NCI-H345 treated with DMSO at 0.1 percent for 48 hours (cell line): ENCODE data around the gene HSD17B2.
A peak's percentile ranks its signal among the peaks of the same experiment; 100 is the strongest.

Experiments used
- DNase-seq: peaks from one replicate; lab custom pipeline; 2025; ENCODE audit not compliant: unreplicated experiment; lab: John Stamatoyannopoulos, UW

Gene HSD17B2

GRCh38 chr16:82017911-82018568 is 17.0 kb upstream of the HSD17B2 start:
- no peak for DNase-seq

DNA sequence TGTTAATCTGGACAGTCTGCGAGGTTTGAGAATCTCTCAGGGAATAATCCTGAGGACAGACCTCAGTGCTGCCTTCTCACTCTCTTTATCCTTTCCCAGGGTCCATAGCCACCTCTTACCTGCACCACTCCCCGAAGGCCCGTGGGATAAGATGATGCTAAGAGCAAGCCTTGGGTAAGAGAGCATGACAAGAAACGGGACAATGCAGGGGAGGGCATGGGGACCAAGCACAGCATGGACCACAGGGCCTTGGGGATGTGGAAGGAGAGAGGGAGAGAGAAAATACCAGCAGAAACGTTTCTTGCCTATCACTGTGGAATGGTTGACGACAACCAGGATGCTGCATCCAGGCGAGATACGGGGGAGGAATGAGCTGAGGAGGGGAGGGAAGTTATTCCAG is 15.5 kb upstream of the HSD17B2 start:
- DNase-seq = no peak

DNA sequence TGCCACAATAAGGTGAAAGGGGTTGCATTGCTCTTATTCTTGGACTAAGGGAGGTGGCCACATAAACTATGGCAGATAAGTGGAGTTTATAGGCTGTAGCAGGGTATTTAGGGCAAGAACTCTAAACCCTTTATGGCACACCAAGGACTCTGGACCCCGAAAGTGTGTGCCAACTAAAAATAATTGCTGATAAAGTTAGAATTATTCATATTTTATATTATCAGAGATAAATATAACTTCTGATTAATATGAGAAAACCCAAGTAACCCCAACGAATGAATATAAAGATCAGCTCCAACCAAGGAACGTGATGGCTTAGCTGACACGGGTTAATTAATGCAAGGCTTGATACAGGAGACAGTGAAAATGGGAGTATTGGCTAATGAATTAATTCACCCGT is 15.0 kb upstream of the HSD17B2 start:
- DNase-seq = no peak

DNA sequence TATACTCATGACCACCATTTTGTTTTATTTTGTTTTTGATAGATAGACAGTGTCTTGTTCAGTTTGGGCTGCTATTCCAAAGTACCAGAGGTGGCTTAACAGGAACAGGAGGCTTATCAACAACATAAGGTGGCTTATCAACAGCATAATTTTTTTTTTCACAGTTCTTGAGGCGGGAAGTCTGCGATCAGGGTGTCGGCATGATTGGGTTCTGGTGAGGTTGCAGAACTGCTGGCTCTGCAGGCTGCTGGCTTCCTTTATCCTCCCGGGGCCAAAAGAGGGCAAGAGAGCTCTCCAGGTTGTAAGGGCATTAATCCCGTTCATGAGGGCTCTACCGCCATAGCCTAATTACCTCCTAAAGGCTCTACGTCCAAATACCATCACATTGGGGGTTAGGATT is 11.8 kb upstream of the HSD17B2 start:
- no peak for DNase-seq

- DNase-seq = no peak
Measured at GRCh38 chr16:82024316-82024715, 10.7 kb upstream of the HSD17B2 start.

GRCh38 chr16:82024883-82025282 is 10.2 kb upstream of the HSD17B2 start:
- DNase-seq = no peak

DNA sequence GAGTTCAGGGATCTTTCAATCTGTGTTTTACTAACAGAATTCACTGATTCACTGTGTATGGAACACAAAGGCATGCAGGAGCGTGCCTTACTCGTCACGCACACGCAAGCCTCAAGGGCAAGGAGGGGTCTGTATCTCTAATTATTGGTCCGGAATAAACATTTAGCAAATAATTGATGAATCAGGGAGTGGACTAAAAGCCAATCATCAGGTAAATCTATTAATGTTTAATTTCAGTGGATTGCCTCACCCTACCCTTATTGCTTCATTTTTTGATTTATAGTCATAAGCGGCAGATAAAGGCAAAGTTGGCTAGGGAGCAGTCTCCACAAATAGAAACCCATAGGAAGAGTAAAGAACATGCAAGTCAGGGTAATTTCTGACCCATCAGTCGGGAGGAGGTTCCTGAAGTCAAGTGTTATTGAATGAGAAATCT is 7.4 kb upstream of the HSD17B2 start:
- DNase-seq = no peak

DNA sequence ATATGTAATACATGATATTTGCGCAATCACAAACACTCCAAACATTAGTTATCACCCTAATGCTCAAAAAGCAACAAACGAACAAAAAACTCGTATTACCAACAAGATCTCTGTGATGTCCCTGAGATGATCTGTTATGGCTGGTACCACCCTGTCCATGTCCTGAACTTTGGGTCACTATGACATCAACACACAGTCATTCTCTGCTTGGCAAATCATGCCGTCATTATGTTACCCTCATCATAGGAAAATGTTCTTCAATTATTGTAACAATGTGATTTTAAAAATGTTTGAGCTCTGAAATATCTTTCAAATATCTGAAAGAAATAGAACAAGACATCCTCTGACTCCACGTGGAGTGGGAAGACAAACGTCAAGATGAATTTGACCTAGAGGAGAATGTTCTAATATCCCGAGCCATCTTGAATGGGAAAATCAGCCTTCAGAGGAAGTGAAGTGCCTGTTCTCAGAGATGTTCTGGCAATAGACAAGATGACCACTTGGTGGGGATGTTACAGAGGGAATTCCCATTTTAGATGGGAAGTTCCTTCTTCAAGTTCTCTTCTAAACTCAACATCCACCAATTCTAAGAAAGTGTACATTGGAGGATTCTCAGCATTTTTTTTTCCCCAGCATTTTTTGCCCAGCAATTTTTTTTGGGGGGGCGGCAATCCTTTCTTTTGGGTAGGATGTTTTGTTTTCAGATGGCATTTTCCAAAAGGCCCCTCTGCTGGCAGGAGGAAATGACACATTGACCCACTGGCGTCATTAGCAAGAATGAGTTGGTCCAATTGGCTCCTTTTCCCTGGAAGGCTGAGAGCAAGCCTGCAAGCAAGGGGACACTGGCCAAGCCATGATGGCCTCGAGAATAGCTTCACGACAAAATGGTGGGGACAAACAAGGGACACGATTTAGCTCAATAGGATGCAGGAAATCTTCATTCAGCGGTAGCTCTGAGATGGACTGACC is 3.7 kb upstream of the HSD17B2 start:
- DNase-seq = peak; percentile 17

DNA sequence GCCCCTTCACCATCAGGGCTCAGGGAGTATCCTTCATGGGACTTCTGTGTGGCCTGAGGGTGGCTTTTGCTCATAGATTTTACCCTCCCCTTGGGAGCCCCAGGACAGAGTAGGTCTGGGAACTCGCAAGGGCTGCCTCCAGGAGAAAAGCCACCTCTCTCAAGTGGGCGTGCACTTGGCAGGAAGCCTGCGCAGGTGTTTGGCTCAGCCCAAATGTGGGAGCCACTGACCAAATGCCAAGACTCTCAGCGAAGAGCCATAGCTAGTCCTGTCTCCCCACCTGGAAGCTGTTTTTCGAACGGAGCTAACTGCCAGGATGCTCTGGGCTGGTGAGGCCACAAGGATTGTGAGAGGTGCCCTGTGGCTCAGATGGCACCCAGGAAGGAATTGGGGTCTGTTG is 2.0 kb upstream of the HSD17B2 start:
- no peak for DNase-seq

DNA sequence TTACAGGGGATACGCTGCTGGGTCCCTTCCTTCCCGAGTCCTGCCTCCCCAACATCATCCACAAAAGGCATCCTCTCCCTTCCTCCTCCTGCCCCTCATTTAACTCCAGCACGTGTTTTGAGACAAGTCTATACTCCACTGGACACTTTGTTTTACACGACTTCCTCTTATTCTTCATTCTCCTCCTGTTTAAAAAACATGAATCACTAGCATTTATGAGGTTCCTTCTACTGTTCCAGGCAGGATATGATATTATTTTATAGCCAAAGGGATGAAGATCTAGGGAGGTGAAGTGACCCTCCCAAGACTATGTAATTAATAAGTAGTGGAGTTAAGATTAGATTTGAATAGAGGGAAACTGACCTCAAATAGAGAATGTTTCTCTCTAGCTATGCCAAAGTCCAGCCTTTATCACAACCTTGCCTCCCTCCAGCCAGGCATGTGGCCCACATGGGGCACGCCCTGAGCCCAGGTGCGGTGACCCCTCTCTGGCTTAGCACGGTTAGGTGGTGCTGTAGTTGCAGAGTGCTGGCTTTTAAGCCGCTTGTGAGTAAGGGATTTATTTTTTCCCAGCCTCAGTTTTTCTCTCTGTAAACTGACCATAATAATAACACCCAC is 1.3 kb upstream of the HSD17B2 start:
- no peak for DNase-seq

DNA sequence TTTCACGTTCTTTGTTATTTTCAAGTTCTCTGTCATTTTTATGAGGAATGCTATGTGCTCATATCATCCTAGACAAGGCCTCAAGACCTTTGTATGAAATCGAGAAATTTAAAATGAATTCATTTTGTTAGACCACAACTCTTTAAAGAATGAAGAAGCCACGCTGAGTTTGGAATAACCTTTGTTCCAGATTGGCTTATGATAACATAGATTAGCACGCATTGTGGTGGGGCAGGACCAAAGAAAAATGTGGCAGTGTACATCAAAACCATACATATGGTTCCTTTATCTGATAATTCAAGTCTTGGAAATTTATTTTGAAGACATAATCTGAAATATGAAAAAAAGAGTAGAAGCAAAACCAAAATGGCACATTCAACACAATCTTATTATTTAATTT is 2.2 kb downstream of the HSD17B2 start:
- no peak for DNase-seq

- no peak for DNase-seq
Measured at GRCh38 chr16:82037666-82038065, 2.6 kb downstream of the HSD17B2 start.

GRCh38 chr16:82040296-82040695 is 5.2 kb downstream of the HSD17B2 start:
- DNase-seq = no peak

- no peak for DNase-seq
Measured at GRCh38 chr16:82041542-82041941, 6.5 kb downstream of the HSD17B2 start.

GRCh38 chr16:82042144-82042543 is 7.1 kb downstream of the HSD17B2 start:
- DNase-seq = no peak

DNA sequence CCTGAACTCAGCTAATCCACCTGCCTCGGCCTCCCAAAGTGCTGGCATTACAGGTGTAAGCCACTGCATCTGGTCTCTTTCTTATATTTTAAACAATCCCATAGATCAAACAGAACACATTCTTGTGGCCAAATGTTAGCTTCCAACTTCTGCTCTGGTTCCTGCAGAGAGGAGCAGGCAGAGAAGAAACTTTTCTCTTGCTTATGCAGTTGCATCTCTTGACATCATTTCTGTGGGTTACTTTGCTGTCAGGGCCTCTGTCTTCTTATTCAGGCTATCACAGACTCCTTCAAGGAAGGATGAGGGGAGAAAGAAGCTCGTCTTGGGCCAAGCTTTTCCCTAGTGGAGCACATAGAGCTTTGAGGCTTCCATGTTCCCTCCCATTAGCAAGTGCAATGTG is 7.8 kb downstream of the HSD17B2 start:
- DNase-seq = no peak

GRCh38 chr16:82043680-82044584 is 8.9 kb downstream of the HSD17B2 start:
- DNase-seq = no peak

GRCh38 chr16:82044585-82044911 is 9.5 kb downstream of the HSD17B2 start:
- no peak for DNase-seq

- no peak for DNase-seq
Measured at GRCh38 chr16:82045465-82045864, 10.4 kb downstream of the HSD17B2 start.

DNA sequence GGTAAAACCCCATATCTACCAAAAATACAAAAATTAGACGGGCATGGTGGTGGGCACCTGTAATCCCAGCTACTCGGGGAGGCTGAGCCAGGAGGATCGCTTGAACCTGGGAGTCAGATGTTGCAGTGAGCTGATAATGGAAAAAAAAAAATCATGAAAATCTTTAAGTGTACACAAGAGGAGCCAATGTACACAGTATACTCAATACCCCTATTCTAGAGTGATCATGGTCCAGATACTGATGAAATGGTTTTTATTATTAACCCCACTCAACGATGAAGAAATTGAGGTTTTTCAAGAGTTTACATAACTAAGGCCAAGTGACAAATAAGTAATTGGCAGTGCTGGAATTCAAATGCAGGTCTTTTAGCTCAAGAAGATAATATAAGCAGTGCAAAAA is 11.5 kb downstream of the HSD17B2 start:
- DNase-seq = no peak

DNA sequence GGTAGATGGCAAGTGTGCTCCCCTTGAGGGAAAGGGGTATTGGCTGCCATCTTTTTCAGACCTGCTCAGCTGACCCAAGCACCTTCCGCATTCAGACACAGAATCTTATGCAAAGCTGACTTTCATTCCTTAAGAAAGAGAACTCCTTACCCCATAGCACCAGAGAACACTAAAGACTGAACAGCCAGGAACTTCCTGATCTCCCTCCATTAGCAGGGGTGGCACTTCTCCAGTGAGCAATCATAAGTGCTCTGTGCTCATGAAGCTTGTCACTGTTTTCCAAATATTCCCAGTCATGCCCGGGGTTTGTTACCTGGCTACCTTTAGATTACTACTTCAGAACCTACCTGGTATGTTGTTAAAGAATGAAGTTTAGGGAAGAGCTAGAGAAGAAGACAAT is 11.9 kb downstream of the HSD17B2 start:
- DNase-seq = no peak
